SIG-M5 (cell line): ENCODE data around the gene DHRSX.
"Not testable (repeated sequence)": the region's sequence is repeated elsewhere in the genome, so short reads cannot be mapped to it uniquely, and the experiment has no call there.

Experiments
- DNase-seq: peaks from one replicate; lab custom pipeline; 2025; lab: John Stamatoyannopoulos, UW

The DHRSX gene

GRCh38 chrX:2351321-2351720, 149.5 kb downstream of the DHRSX start:
- no peak for DNase-seq

GRCh38 chrX:2350703-2351102, 150.1 kb downstream of the DHRSX start:
- DNase-seq: not testable (repeated sequence)

GRCh38 chrX:2350036-2350435, 150.7 kb downstream of the DHRSX start:
- DNase-seq: not testable (repeated sequence)

- no peak for DNase-seq
Measured at GRCh38 chrX:2348211-2348610, 152.6 kb downstream of the DHRSX start.

GRCh38 chrX:2346158-2346557, 154.6 kb downstream of the DHRSX start:
- DNase-seq: no peak

- DNase-seq: no peak
Measured at GRCh38 chrX:2345562-2345961, 155.2 kb downstream of the DHRSX start.

- DNase-seq: no peak
Measured at GRCh38 chrX:2343413-2343812, 157.4 kb downstream of the DHRSX start.

- DNase-seq: no peak
Measured at GRCh38 chrX:2342874-2343273, 157.9 kb downstream of the DHRSX start.

- DNase-seq: no peak
Measured at GRCh38 chrX:2342281-2342688, 158.5 kb downstream of the DHRSX start.

GRCh38 chrX:2340991-2341390, 159.8 kb downstream of the DHRSX start:
- DNase-seq: no peak

GRCh38 chrX:2336181-2336580, 164.6 kb downstream of the DHRSX start:
- DNase-seq: no peak

- no peak for DNase-seq
Measured at GRCh38 chrX:2334237-2334636, 166.5 kb downstream of the DHRSX start.

GRCh38 chrX:2332252-2332651, 168.5 kb downstream of the DHRSX start:
- DNase-seq: no peak

GRCh38 chrX:2330910-2331309, 169.9 kb downstream of the DHRSX start:
- no peak for DNase-seq

GRCh38 chrX:2330487-2330886, 170.3 kb downstream of the DHRSX start:
- DNase-seq: no peak

- DNase-seq: no peak
Measured at GRCh38 chrX:2327423-2327822, 173.4 kb downstream of the DHRSX start.

GRCh38 chrX:2325076-2325784, 175.5 kb downstream of the DHRSX start:
- no peak for DNase-seq

- DNase-seq: no peak
Measured at GRCh38 chrX:2324151-2324550, 176.6 kb downstream of the DHRSX start.

- no peak for DNase-seq
Measured at GRCh38 chrX:2321411-2321810, 179.4 kb downstream of the DHRSX start.

- DNase-seq: no peak
Measured at GRCh38 chrX:2320580-2321327, 180.0 kb downstream of the DHRSX start.

GRCh38 chrX:2320089-2320488, 180.7 kb downstream of the DHRSX start:
- DNase-seq: no peak

- no peak for DNase-seq
Measured at GRCh38 chrX:2318371-2318770, 182.4 kb downstream of the DHRSX start.

GRCh38 chrX:2317527-2318055, 183.2 kb downstream of the DHRSX start:
- DNase-seq: no peak
